Uterus (tissue), 4 donors: Measurements from ENCODE around the gene ERP27. TPM values are rescaled to one million over a fixed set of nuclear protein-coding genes. Genes with fewer than 3 reads are reported as not detected.

Source experiments
- DNase-seq, 2 donors: peaks; one replicate each; pipeline ENCODE4 v3.0.0-alpha.2; 2019 to 2020
- H3K27ac ChIP-seq, 2 donors: fragments of 200-600 bp; sonication (generic); 1 replicate in 1 of 2; 2 replicates in 1 of 2; pipeline ENCODE4 v1.5.1; 2016 to 2018
- H3K27me3 ChIP-seq, 2 donors: fragments of 200-600 bp; sonication (generic); one replicate each; pipeline ENCODE4 v1.5.1; 2018 to 2019; ENCODE audit warnings: control low read depth in 1 of 2
- H3K36me3 ChIP-seq, 2 donors: fragments of 200-600 bp; sonication (generic); one replicate each; pipeline ENCODE4 v1.5.1; 2019; ENCODE audit warnings: control low read depth in 1 of 2
- H3K4me1 ChIP-seq, 2 donors: fragments of 200-600 bp; sonication (generic); one replicate each; pipeline ENCODE4 v1.5.1; 2018 to 2019; ENCODE audit warnings: control low read depth in 1 of 2
- H3K4me3 ChIP-seq, 2 donors: fragments of 200-600 bp; sonication (generic); 1 replicate in 1 of 2; 2 replicates in 1 of 2; pipeline ENCODE4 v1.5.1; 2018 to 2019; ENCODE audit warnings: mild to moderate bottlenecking in 1 of 2
- H3K9me3 ChIP-seq, 2 donors: fragments of 200-600 bp; sonication (generic); one replicate each; pipeline ENCODE4 v1.5.1; 2019; ENCODE audit warnings: control low read depth in 1 of 2
- POLR2A ChIP-seq, 2 donors: fragments of 450-650 bp; IDR thresholded peaks; one replicate each; pipeline ENCODE4 v1.6.1; 2016; ENCODE audit warnings: antibody characterized with exemption in 2 of 2, mild to moderate bottlenecking in 1 of 2, moderate library complexity in 1 of 2
- intact Hi-C: fragments of 100-400 bp; cut with DNase I; formaldehyde crosslinking; loops from one replicate; pipeline ENCODE4 v1.15.1; 2023; ENCODE audit warnings: low total_unique reads
- total RNA-seq, 4 donors: library from RNA; depleted of rRNA in 3 of 4; stranded (reverse); fragments of >200 nt in 3 of 4; gene quantifications; one replicate each; pipeline versions ENCODE4 v1.1.0 to v1.2.4, GENCODE V29; 2014 to 2023
- TF ChIP-seq, protein P1 (sequence below), 4 experiments: fragments of 200-600 bp in 2 of 4; fragments of 450-650 bp in 2 of 4; sonication (generic) in 2 of 4; IDR thresholded peaks; one replicate each; pipeline ENCODE4 v1.5.1; 2016 to 2019; ENCODE audit warnings: antibody characterized with exemption in 4 of 4, mild to moderate bottlenecking in 2 of 4, moderate library complexity in 1 of 4
- donor health status: DM: yes; HTN: yes; CAD: no.

The ERP27 gene
- total RNA-seq, 4 donors from 2014 or later, result 0.61 to 2.6 (median 1.5) TPM; not detected in 1

DNA sequence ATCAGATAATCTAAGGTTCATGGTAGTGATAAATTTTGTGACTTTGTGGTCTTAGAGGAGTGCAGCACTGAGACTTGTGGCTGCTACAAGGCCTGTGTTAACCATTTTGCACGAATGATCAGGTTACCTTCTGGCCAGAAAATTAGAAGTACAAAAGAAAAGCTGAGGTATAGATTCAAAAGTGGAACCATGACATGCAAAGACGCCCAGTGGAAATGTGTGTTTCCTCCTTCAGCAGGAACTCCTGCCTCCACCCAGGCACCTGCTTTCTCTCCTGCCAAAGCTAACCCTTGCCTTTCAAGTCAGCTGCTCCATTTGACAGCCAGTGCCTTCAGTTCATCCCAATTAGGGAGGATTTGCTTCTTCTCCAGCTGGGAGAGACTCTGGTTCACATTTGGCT, 44.7 kb upstream of the ERP27 start:
- H3K27ac ChIP-seq, result no peak overlapping the region
- H3K4me1 ChIP-seq, result no peaks in the 10 kb centered on the region
- TF ChIP-seq, protein P1, sequence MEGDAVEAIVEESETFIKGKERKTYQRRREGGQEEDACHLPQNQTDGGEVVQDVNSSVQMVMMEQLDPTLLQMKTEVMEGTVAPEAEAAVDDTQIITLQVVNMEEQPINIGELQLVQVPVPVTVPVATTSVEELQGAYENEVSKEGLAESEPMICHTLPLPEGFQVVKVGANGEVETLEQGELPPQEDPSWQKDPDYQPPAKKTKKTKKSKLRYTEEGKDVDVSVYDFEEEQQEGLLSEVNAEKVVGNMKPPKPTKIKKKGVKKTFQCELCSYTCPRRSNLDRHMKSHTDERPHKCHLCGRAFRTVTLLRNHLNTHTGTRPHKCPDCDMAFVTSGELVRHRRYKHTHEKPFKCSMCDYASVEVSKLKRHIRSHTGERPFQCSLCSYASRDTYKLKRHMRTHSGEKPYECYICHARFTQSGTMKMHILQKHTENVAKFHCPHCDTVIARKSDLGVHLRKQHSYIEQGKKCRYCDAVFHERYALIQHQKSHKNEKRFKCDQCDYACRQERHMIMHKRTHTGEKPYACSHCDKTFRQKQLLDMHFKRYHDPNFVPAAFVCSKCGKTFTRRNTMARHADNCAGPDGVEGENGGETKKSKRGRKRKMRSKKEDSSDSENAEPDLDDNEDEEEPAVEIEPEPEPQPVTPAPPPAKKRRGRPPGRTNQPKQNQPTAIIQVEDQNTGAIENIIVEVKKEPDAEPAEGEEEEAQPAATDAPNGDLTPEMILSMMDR (IDR thresholded peaks at IDR 0.05), result no peak
- TF ChIP-seq POLR2A (IDR thresholded peaks at IDR 0.05), result no peak
- no peaks in the 10 kb centered on the region for H3K9me3 ChIP-seq
- no peak overlapping the region for H3K4me3 ChIP-seq
- no peaks in the 10 kb centered on the region for H3K27me3 ChIP-seq
- H3K36me3 ChIP-seq, result no peaks in the 10 kb centered on the region
- no peak for DNase-seq
- intact Hi-C loops, result loop anchor here (10.0 kb wide), 1 partner anchor 48 kb away; the partner anchor contains the start of gene ERP27

DNA sequence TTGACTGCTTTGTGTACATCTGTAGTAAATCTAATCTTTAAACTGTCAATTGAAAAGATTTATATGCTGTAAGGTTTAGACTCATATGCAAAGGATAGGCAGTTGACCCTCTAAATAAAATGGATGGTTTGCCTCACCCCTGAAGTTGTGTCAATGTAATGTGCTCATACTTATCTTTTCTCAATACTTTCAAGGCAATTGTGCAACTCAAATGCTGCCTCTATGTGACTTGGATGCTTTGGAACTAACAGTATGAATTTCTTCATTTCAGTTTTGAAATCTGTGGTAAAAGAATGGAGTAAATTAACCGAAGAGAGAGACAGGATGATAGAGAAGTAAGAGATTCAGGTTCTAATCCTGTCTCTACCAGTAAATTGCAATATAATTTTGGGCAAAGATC, 44.2 kb upstream of the ERP27 start:
- intact Hi-C loops, result loop anchor here (10.0 kb wide), 1 partner anchor 48 kb away; the partner anchor contains the start of gene ERP27
- Histone ChIP-seq H3K27me3 (no peaks in the 10 kb centered on the region), H3K4me3 (no peak overlapping the region), H3K4me1 (no peaks in the 10 kb centered on the region), H3K36me3 (no peaks in the 10 kb centered on the region), H3K27ac (no peak overlapping the region), H3K9me3 (no peaks in the 10 kb centered on the region)
- no peak for DNase-seq
- TF ChIP-seq, protein P1 (IDR thresholded peaks at IDR 0.05), result no peak
- TF ChIP-seq POLR2A (IDR thresholded peaks at IDR 0.05), result no peak

DNA sequence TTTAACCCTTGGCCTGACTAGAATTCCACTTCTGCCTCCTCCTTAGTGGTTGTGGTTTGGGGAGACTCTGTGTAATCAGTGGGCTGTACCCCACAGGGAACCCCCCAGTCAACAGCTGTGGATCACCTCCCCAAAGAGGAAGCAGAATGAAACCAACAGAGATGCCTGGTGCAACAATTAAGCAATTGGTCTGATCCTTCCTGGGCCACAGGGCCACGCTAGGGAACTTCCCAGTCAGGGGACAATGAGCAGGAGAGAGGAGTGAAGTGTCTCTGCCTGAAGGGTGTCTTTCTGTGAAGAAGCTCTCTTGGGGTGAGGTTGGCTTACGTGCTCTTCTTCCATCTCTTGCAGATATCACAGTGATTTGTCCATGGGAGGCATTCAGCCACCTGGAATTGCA, 42.7 kb upstream of the ERP27 start:
- Histone ChIP-seq H3K4me1 (no peaks in the 10 kb centered on the region), H3K27me3 (no peaks in the 10 kb centered on the region), H3K27ac (no peak overlapping the region), H3K9me3 (no peaks in the 10 kb centered on the region), H3K36me3 (no peaks in the 10 kb centered on the region), H3K4me3 (no peak overlapping the region)
- TF ChIP-seq, protein P1 (IDR thresholded peaks at IDR 0.05), result no peak
- TF ChIP-seq POLR2A (IDR thresholded peaks at IDR 0.05), result no peak
- intact Hi-C loops, result loop anchor here (10.0 kb wide), 1 partner anchor 46 kb away; the partner anchor contains the start of gene ERP27
- DNase-seq, result no peak

GRCh38 chr12:14979468-14979867, 41.1 kb upstream of the ERP27 start:
- no peak for DNase-seq
- H3K4me1 ChIP-seq, result no peaks in the 10 kb centered on the region
- H3K9me3 ChIP-seq, result no peaks in the 10 kb centered on the region
- H3K27ac ChIP-seq, result no peak overlapping the region
- intact Hi-C loops, result no loop called here
- H3K4me3 ChIP-seq, result no peak overlapping the region
- no peaks in the 10 kb centered on the region for H3K36me3 ChIP-seq
- TF ChIP-seq, protein P1 (IDR thresholded peaks at IDR 0.05), result no peak
- TF ChIP-seq POLR2A (IDR thresholded peaks at IDR 0.05), result no peak
- H3K27me3 ChIP-seq, result no peaks in the 10 kb centered on the region

GRCh38 chr12:14976658-14977057, 38.3 kb upstream of the ERP27 start:
- no peak overlapping the region for H3K27ac ChIP-seq
- no peak for DNase-seq
- intact Hi-C loops, result no loop called here
- no peaks in the 10 kb centered on the region for H3K9me3 ChIP-seq
- H3K4me3 ChIP-seq, result no peak overlapping the region
- H3K4me1 ChIP-seq, result no peaks in the 10 kb centered on the region
- TF ChIP-seq POLR2A (IDR thresholded peaks at IDR 0.05), result no peak
- TF ChIP-seq, protein P1 (IDR thresholded peaks at IDR 0.05), result no peak
- no peaks in the 10 kb centered on the region for H3K36me3 ChIP-seq
- H3K27me3 ChIP-seq, result no peaks in the 10 kb centered on the region
